Right cardiac atrium (tissue), 5 donors: ENCODE data around the gene ARHGAP5. TPM values are rescaled to one million over a fixed set of nuclear protein-coding genes. Genes with fewer than 3 reads are reported as not detected.

ENCODE experiments used
- ATAC-seq, 2 donors: fragments of 200-7000 bp; cut with Tn5 transposase; one replicate each; pipeline versions ENCODE4 v1.8.0 to v1.9.1; 2020; ENCODE audit warnings: moderate library complexity in 2 of 2, mild to moderate bottlenecking in 1 of 2
- DNase-seq, 3 donors: peaks; one replicate each; pipeline ENCODE4 v3.0.0-alpha.2; 2020
- H3K27ac ChIP-seq: one replicate; pipeline ENCODE4 v1.5.1; 2013; ENCODE audit warnings: mild to moderate bottlenecking, low read length, control low read depth, moderate library complexity
- H3K27me3 ChIP-seq: one replicate; pipeline ENCODE4 v1.6.1; 2013; ENCODE audit not compliant: control insufficient read depth, insufficient read depth
- H3K4me1 ChIP-seq: one replicate; pipeline ENCODE4 v1.6.1; 2013; ENCODE audit warnings: low read length; ENCODE audit not compliant: control insufficient read depth, insufficient read depth
- H3K4me3 ChIP-seq: one replicate; pipeline ENCODE4 v1.5.1; 2013; ENCODE audit warnings: low read length, control low read depth
- H3K9me3 ChIP-seq: one replicate; pipeline ENCODE4 v1.6.1; 2013; ENCODE audit warnings: low read length; ENCODE audit not compliant: control insufficient read depth
- whole genome bisulfite sequencing: extraction: QIAGEN DNeasy Blood & Tissue Kit; methylation state at CpG from one replicate; pipeline ENCODE4 v1.1.7; 2013; 5-methylcytosine and 5-hydroxymethylcytosine counted together
- intact Hi-C, 4 donors: fragments of 100-400 bp; cut with DNase I; formaldehyde crosslinking; loops; one replicate each; pipeline versions ENCODE4 v1.11.0 to v1.14.0; 2022 to 2023
- polyA plus RNA-seq: library from polyadenylated mRNA; stranded (reverse); fragments of 200-250 nt; gene quantifications from one replicate; pipeline ENCODE4 v1.2.3, GENCODE V29; 2013
- total RNA-seq, 4 donors: library from RNA; stranded (reverse); fragmentation: NEBNext Ultra II Directional; extraction: Animal tissue kit (Norgen Biotek cat#: 25700); gene quantifications; one replicate each; pipeline ENCODE4 v1.2.1, GENCODE V29; 2021
- donor health status: healthy with polysubstance abuse.
- donor health status: DM: no; HTN: yes; CAD: no.
- donor health status: DM: no; HTN: no; CAD: no.
- donor health status: DM: no; HTN: yes; CAD: no; lungs with severe emphysema.
- donor health status: DM: yes; HTN: yes; CAD: no.

ARHGAP5 gene
- total and polyA plus RNA-seq, 5 donors: 28.0 to 255 (median 229) TPM

GRCh38 chr14:32076278-32077080, 625 bp upstream of the ARHGAP5 start:
- DNase-seq (peak; percentile 97 to 99 (median 99)), ATAC-seq (peak; percentile 96 to 97)
- no peaks in the 10 kb centered on the region for H3K27me3 ChIP-seq
- no peaks in the 10 kb centered on the region for H3K9me3 ChIP-seq
- intact Hi-C loops: loop anchor here in 3 of 4 donors (2.0 to 10.0 kb wide), 7 partner anchors 126 to 398 kb away; partner anchors contain the start of genes RNU6-7 (in 2 of the 3) and RNU6-8 (in 2 of the 3)
- under 1% methylated on average over 76 of the region's 76 CpGs for WGBS
- H3K27ac ChIP-seq: peak overlapping the region; percentile 100
- H3K4me3 ChIP-seq: peak overlapping the region; percentile 95
- no peaks in the 10 kb centered on the region for H3K4me1 ChIP-seq

DNA sequence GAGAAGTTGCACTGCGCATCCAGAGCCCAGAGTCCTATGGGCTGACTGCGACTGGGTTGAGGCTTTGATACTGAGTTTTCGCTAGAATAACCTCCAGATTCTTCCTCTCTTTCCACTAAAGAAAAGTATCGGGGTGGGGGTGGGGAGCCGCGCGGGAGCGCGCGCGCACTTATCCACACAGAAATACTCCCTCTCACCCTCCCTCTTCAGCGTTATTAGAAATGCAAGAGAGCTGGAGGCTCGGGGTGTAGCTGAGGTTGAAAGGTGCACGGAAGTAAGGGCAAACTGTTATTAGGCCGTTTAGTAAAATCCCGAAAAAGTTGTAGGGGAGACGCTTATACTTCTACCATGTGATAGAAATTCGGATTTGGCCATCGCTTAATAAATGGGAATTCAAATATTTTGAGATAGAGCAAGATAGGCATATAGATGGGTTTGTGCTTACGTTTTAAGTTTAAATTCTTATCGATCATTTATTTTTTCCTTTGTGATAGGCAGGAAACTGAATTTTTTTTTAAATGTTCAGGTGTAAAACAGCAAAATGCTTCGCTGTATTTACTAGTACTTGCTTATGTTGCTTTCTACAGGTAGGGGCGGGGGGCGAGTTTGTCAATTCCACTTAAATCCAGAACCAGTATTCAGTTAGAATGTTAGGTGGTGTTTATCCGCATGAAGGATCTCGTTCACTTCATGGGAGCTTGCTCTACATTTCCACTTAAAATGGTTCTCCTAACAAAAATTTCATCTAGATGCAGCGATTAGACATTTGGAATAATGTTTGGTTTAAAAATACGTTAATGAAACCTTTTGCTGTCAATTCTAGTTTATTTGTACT, 1.1 kb downstream of the ARHGAP5 start:
- intact Hi-C loops: loop anchor here in 3 of 4 donors (5.0 to 10.0 kb wide), 6 partner anchors 124 to 397 kb away; partner anchors contain the start of genes RNU6-7 (in 1 of the 3) and RNU6-8 (in 1 of the 3)
- Histone ChIP-seq H3K27me3 (no peaks in the 10 kb centered on the region), H3K4me1 (peaks cover 2% of the 10 kb centered on the region), H3K27ac (peak overlapping the region; percentile 98), H3K9me3 (no peaks in the 10 kb centered on the region), H3K4me3 (peak overlapping the region; percentile 95)
- ATAC-seq: peak; percentile 11 to 33
- peak; percentile 15 to 65 (median 59) for DNase-seq
- whole genome bisulfite sequencing: 2% methylated on average over 28 of the region's 28 CpGs

- intact Hi-C loops: loop anchor here in 3 of 4 donors (5.0 to 10.0 kb wide), 6 partner anchors 123 to 396 kb away; partner anchors contain the start of genes RNU6-7 (in 1 of the 3) and RNU6-8 (in 1 of the 3)
- 29% methylated on average over 7 of the region's 7 CpGs for WGBS
- ATAC-seq (no peak), DNase-seq (no peak)
- peak overlapping the region; percentile 95 for H3K4me3 ChIP-seq
- H3K4me1 ChIP-seq: peaks cover 2% of the 10 kb centered on the region
- H3K27me3 ChIP-seq: no peaks in the 10 kb centered on the region
- no peaks in the 10 kb centered on the region for H3K9me3 ChIP-seq
- H3K27ac ChIP-seq: no peak overlapping the region
Observed at GRCh38 chr14:32078858-32079216, 1.7 kb downstream of the ARHGAP5 start.

DNA sequence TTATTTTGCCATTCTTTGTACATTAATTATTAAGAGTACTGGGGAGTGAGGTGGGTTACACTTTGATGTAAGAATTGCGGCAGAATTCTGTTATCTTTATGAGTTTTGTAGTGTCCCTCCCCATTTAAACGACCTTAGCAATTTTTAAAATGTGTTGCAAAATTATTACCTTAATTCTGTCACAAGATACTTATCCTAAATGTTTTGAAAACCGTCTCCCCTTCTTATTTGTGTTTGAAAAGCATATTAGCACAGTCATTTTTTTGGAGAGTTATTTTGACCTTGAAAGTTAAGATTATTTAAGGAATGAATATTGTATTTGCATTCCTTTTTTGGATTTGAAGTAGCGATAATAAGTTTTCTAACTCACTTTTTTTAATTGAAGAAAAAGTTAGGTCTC, 2.2 kb downstream of the ARHGAP5 start:
- 46% methylated on average over 4 of the region's 4 CpGs for WGBS
- no peaks in the 10 kb centered on the region for H3K9me3 ChIP-seq
- intact Hi-C loops: loop anchor here in 3 of 4 donors (5.0 to 10.0 kb wide), 6 partner anchors 123 to 396 kb away; partner anchors contain the start of genes RNU6-7 (in 1 of the 3) and RNU6-8 (in 1 of the 3)
- ATAC-seq: no peak
- H3K27me3 ChIP-seq: no peaks in the 10 kb centered on the region
- peak overlapping the region; percentile 95 for H3K4me3 ChIP-seq
- H3K4me1 ChIP-seq: peaks cover 2% of the 10 kb centered on the region
- no peak for DNase-seq
- no peak overlapping the region for H3K27ac ChIP-seq

DNA sequence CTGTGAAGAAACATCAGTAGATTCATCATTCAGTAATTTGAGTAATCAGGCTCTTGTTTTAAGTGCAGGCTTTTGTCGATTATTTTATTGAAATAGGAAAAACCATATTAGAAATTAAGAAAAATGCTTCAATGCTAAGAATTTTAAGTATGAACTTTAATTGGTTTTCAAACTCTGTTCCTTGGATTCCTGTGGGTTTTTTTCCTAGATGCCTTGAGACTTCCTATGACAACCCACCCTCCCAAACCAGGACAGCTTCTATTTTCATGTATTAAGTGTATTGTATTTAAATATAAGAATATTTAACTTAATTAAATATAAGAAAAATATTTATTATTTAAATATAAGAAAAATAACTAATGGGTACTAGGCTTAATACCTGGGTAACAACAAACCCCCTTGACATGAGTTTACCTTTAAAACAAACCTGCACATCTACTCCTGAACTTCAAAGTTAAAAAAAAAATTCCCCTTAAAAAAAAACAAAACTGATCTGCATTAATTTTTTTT, 3.0 kb downstream of the ARHGAP5 start:
- no peak overlapping the region for H3K4me3 ChIP-seq
- no peak overlapping the region for H3K27ac ChIP-seq
- WGBS: 79% methylated on average over 1 of the region's 1 CpG
- DNase-seq (no peak), ATAC-seq (no peak)
- peaks cover 2% of the 10 kb centered on the region for H3K4me1 ChIP-seq
- H3K9me3 ChIP-seq: no peaks in the 10 kb centered on the region
- no peaks in the 10 kb centered on the region for H3K27me3 ChIP-seq
- intact Hi-C loops: no loop called here

- H3K9me3 ChIP-seq: no peaks in the 10 kb centered on the region
- intact Hi-C loops: no loop called here
- no peaks in the 10 kb centered on the region for H3K27me3 ChIP-seq
- DNase-seq: no peak
- H3K4me3 ChIP-seq: no peak overlapping the region
- no peak for ATAC-seq
- peaks cover 2% of the 10 kb centered on the region for H3K4me1 ChIP-seq
- no peak overlapping the region for H3K27ac ChIP-seq
- 91% methylated on average over 7 of the region's 7 CpGs for WGBS
Observed at GRCh38 chr14:32081901-32082300, 4.8 kb downstream of the ARHGAP5 start.

DNA sequence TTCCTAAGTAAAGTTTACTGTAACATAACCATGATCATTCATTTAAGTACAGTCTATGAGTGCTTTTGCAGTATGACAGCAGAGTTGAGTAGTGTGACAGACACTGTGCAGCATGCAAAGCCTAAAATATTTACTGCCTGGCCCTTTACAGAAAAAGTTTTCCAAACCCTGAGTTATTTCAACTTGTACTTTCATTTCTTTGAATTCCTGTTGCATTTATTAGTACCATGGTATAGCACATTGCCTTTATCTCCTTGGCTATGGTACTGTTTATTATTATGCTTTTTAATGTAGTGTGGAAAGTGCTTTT, 6.2 kb downstream of the ARHGAP5 start:
- no peaks in the 10 kb centered on the region for H3K27me3 ChIP-seq
- H3K27ac ChIP-seq: no peak overlapping the region
- intact Hi-C loops: no loop called here
- no peaks in the 10 kb centered on the region for H3K9me3 ChIP-seq
- H3K4me1 ChIP-seq: peaks cover 2% of the 10 kb centered on the region
- H3K4me3 ChIP-seq: no peak overlapping the region
- ATAC-seq (no peak), DNase-seq (no peak)

DNA sequence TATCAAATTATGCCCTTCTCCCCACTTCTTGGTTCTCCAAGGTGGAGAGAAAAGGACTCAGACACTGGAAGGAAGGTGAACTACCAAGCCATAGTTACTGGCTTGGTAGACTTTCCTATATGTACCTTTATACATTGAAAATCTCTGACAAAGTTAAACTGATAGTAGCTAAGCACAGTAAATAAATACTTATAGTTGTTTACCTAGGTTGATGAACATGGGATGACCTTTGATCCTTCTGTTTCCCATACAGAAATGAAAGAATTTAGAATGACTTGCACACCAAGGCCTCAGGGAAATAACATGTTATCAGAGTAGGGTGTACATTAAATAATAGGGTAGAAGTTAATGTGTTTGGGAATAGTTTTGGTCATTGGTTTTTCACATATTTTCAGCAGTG, 6.7 kb downstream of the ARHGAP5 start:
- intact Hi-C loops: no loop called here
- H3K4me1 ChIP-seq: peaks cover 2% of the 10 kb centered on the region
- H3K27me3 ChIP-seq: no peaks in the 10 kb centered on the region
- H3K4me3 ChIP-seq: no peak overlapping the region
- H3K27ac ChIP-seq: no peak overlapping the region
- H3K9me3 ChIP-seq: no peaks in the 10 kb centered on the region
- no peak for ATAC-seq
- no peak for DNase-seq

DNA sequence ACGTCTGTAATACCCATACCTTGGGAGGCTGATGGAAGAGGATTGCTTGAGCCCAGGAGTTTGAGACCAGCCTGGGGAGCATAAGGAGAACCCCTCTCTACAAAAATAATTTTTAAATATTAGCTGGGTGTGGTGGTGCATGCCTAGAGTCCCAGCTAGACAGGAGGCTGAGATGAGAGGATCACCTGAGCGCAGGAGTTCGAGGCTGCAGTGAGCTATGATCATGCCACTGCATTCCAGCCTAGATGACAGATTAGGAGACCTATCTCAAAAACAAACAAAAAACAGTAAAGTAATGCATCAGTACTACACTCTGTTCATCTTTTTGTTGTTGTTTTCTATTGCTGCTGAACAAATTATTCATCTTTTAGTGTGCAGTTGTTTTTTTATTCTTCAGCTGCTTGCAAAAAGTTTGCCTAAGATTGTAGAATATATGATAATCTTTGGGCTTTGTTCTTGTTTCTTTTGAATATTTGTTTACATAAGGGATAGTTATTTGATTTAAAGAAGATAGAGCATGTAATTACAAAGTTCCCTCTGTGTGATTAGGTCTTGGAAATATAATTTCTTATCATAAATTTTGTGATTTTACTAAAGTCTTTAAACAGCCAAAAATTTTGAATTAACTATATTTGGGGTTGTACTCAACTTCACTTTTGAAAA, 8.2 kb downstream of the ARHGAP5 start:
- no peak overlapping the region for H3K27ac ChIP-seq
- H3K4me3 ChIP-seq: no peak overlapping the region
- DNase-seq (no peak), ATAC-seq (no peak)
- H3K4me1 ChIP-seq: peaks cover 2% of the 10 kb centered on the region
- WGBS: 92% methylated on average over 3 of the region's 3 CpGs
- H3K27me3 ChIP-seq: no peaks in the 10 kb centered on the region
- intact Hi-C loops: no loop called here
- H3K9me3 ChIP-seq: no peaks in the 10 kb centered on the region

DNA sequence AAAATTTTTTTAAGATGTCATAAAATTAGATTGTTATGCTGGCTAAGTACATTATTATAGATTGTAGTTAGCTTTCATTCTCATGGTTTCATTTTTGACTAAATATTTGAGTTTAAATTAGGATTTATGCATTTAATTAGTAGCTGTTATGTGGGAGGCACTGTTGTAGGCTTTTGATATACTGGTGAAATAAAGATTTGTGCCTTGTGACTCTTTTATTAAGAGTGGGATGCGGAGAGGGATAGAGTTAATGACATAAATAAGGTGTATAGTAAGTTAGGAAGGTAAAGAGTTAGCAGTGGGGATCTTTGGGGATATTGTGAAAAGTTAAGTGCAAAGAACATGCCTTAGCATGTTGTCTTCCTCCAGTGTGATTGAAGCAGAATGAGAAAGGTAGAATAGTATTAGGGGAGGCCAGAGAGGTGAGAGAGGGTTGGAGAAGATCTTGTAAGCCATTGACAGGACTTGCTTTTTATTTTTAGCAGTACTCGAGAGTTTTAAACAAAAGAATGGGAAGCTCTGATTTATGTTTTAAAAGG, 8.8 kb downstream of the ARHGAP5 start:
- Histone ChIP-seq H3K9me3 (no peaks in the 10 kb centered on the region), H3K27me3 (no peaks in the 10 kb centered on the region), H3K27ac (no peak overlapping the region), H3K4me1 (peaks cover 2% of the 10 kb centered on the region), H3K4me3 (no peak overlapping the region)
- WGBS: 61% methylated on average over 2 of the region's 2 CpGs
- no peak for DNase-seq
- ATAC-seq: no peak
- intact Hi-C loops: no loop called here
